Progenitor cell of endocrine pancreas (in vitro differentiated cells): ENCODE results near the gene PI4K2B. TPM values are rescaled to one million over a fixed set of nuclear protein-coding genes. Genes with fewer than 3 reads are reported as not detected.
A peak's percentile ranks its signal among the peaks of the same experiment; 100 is the strongest.
"Not testable (repeated sequence)": the region's sequence is repeated elsewhere in the genome, so short reads cannot be mapped to it uniquely, and the experiment has no call there.

Experiments used
- DNase-seq: peaks from one replicate; pipeline ENCODE4 v3.0.0; 2021; ENCODE audit warnings: low spot score; ENCODE audit not compliant: unreplicated experiment
- H3K27ac Mint-ChIP-seq: 2 replicates; pipeline ENCODE4 v1.8.0; 2021; ENCODE audit warnings: mild to moderate bottlenecking, moderate library complexity, mixed read lengths
- H3K27me3 Mint-ChIP-seq: 2 replicates; pipeline ENCODE4 v1.8.0; 2021; ENCODE audit warnings: mixed read lengths
- H3K36me3 Mint-ChIP-seq: 2 replicates; pipeline ENCODE4 v1.8.0; 2022; ENCODE audit warnings: mixed read lengths; ENCODE audit not compliant: insufficient read depth
- H3K4me1 Mint-ChIP-seq: 2 replicates; pipeline ENCODE4 v1.8.0; 2021; ENCODE audit warnings: low read depth, mixed read lengths
- H3K4me3 Mint-ChIP-seq: 2 replicates; pipeline ENCODE4 v1.8.0; 2021; ENCODE audit warnings: low read depth, mild to moderate bottlenecking, moderate library complexity, mixed read lengths
- H3K9me3 Mint-ChIP-seq: 2 replicates; pipeline ENCODE4 v1.8.0; 2021; ENCODE audit warnings: low read depth, mixed read lengths
- CTCF ChIP-seq: fragments of 200-600 bp; sonication (generic); IDR thresholded peaks from one replicate; pipeline ENCODE4 v1.5.0; 2021; ENCODE audit warnings: antibody characterized with exemption, mild to moderate bottlenecking; ENCODE audit not compliant: unreplicated experiment
- total RNA-seq: library from RNA; stranded (reverse); gene quantifications from 2 replicates; pipeline ENCODE4 v1.2.1, GENCODE V29; 2021

PI4K2B gene
- total RNA-seq, 1 donor from 2014 or later = 13.9 TPM

GRCh38 chr4:25313201-25313895, 79.5 kb downstream of the PI4K2B start:
- Mint-ChIP-seq H3K36me3 (peaks cover 4% of the 10 kb centered on the region), H3K27ac (peak overlapping the region; percentile 100), H3K9me3 (no peaks in the 10 kb centered on the region), H3K4me1 (peaks cover 8% of the 10 kb centered on the region), H3K4me3 (peak overlapping the region; percentile 99), H3K27me3 (no peaks in the 10 kb centered on the region)
- DNase-seq = no peak
- no peak for TF ChIP-seq CTCF

GRCh38 chr4:25320336-25320735, 86.5 kb downstream of the PI4K2B start:
- Mint-ChIP-seq H3K9me3 (no peaks in the 10 kb centered on the region), H3K4me3 (no peak overlapping the region), H3K27me3 (no peaks in the 10 kb centered on the region), H3K4me1 (peaks cover 3% of the 10 kb centered on the region), H3K27ac (no peak overlapping the region), H3K36me3 (peaks cover 8% of the 10 kb centered on the region)
- DNase-seq = no peak
- no peak for TF ChIP-seq CTCF

- no peak for TF ChIP-seq CTCF
- no peak for DNase-seq
- Mint-ChIP-seq H3K36me3 (peaks cover 8% of the 10 kb centered on the region), H3K27ac (no peak overlapping the region), H3K4me3 (no peak overlapping the region), H3K9me3 (no peaks in the 10 kb centered on the region), H3K27me3 (no peaks in the 10 kb centered on the region), H3K4me1 (peaks cover 3% of the 10 kb centered on the region)
These were observed 86.9 kb downstream of the PI4K2B start for GRCh38 chr4:25320773-25321172.

- Mint-ChIP-seq H3K27ac (no peak overlapping the region), H3K36me3 (peaks cover 6% of the 10 kb centered on the region), H3K4me3 (no peak overlapping the region), H3K27me3 (no peaks in the 10 kb centered on the region), H3K4me1 (peaks cover 3% of the 10 kb centered on the region), H3K9me3 (no peaks in the 10 kb centered on the region)
- no peak for TF ChIP-seq CTCF
- DNase-seq = no peak
These were observed 87.9 kb downstream of the PI4K2B start for GRCh38 chr4:25321703-25322102.

GRCh38 chr4:25328463-25328862, 94.6 kb downstream of the PI4K2B start:
- not testable (repeated sequence) for DNase-seq, H3K9me3 Mint-ChIP-seq, H3K4me1 Mint-ChIP-seq, H3K36me3 Mint-ChIP-seq, H3K27ac Mint-ChIP-seq, H3K27me3 Mint-ChIP-seq, H3K4me3 Mint-ChIP-seq

Other genes with a start within 250 kb of the PI4K2B start
- 17.4 and 19.8 TPM in 2 replicates for gene LGI2, start 203.1 kb upstream of the PI4K2B start, total RNA-seq
- gene SEPSECS, start 73.6 kb upstream of the PI4K2B start, total RNA-seq = 8.8 and 10.2 TPM in 2 replicates
- gene ZCCHC4, start 78.7 kb downstream of the PI4K2B start, total RNA-seq = 12.1 and 12.7 TPM in 2 replicates
- gene ANAPC4, start 143.2 kb downstream of the PI4K2B start, total RNA-seq = 39.5 and 48.4 TPM in 2 replicates